BLaER1 treated with 17β-estradiol and CSF1 and Interleukin-3, amounts not matched to agents 10 nM and 100 nM (cell line): ENCODE results near the gene CCSER2.

Source experiments
- H3K27ac ChIP-seq, 11 experiments: shearing (Covaris generic); formaldehyde crosslinking; 2 replicates each; pipeline ENCODE4 v1.8.1; 2022
- H3K27me3 ChIP-seq, 11 experiments: shearing (Covaris generic); formaldehyde crosslinking; 2 replicates each; pipeline ENCODE4 v1.8.1; 2022
- H3K36me3 ChIP-seq, 11 experiments: shearing (Covaris generic); formaldehyde crosslinking; 2 replicates each; pipeline ENCODE4 v1.8.1; 2022
- H3K4me1 ChIP-seq, 10 experiments: shearing (Covaris generic); formaldehyde crosslinking; 2 replicates each; pipeline ENCODE4 v1.8.1; 2022
- H3K4me2 ChIP-seq, 11 experiments: shearing (Covaris generic); formaldehyde crosslinking; 2 replicates each; pipeline ENCODE4 v1.8.1; 2022
- H3K4me3 ChIP-seq, 10 experiments: shearing (Covaris generic); formaldehyde crosslinking; 2 replicates each; pipeline ENCODE4 v1.8.1; 2022
- H3K9ac ChIP-seq, 11 experiments: shearing (Covaris generic); formaldehyde crosslinking; 2 replicates each; pipeline ENCODE4 v1.8.1; 2022
- H3K9me3 ChIP-seq, 11 experiments: shearing (Covaris generic); formaldehyde crosslinking; replicated peaks in 1 of 11; 2 replicates each; pipeline ENCODE4 v1.8.1; 2022
- H4K20me1 ChIP-seq, 11 experiments: shearing (Covaris generic); formaldehyde crosslinking; 2 replicates each; pipeline ENCODE4 v1.8.1; 2022
- Cebpa-rat ChIP-seq, 11 experiments: shearing (Covaris generic); IDR thresholded peaks; 2 replicates each; pipeline ENCODE4 v1.8.1; 2022

Gene CCSER2

DNA sequence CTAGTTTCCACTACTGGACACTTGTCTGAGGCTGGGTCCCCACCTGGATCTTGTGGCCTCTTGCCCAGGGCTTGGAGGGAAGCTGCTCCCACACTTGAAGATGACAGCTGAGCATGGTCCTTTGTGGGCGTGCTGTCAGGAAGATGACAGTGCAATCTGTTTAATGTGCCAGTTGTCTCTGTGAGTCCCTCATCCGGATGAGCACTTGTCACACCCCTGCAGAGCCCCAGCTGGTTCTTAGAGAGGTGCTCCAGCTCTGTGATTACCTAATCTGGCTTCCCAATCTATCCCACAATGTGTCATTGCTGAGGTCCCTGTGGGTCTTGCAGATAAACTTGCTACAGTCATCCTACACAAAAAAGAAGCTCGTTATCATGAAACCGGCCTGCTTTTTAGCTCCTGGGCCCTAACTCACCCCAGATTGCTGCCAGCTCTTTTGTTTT, 34.8 kb upstream of the CCSER2 start:
- Histone ChIP-seq H3K27ac (no peak overlapping the region), H3K9me3 (no peaks in the 10 kb centered on the region), H3K4me1 (peaks cover 0 to 31% (median 10%) of the 10 kb centered on the region in 10 experiments; a peak in 13 of 20 replicates), H3K27me3 (peaks cover 0 to 17% (median 12%) of the 10 kb centered on the region in 11 experiments; a peak in 11 of 22 replicates), H3K4me2 (peak overlapping the region in 5 of 11 experiments; percentile 1 to 35 (median 12); a peak in 6 of 22 replicates), H3K36me3 (no peaks in the 10 kb centered on the region), H4K20me1 (no peaks in the 10 kb centered on the region), H3K4me3 (no peak overlapping the region), H3K9ac (no peak overlapping the region)
- TF ChIP-seq Cebpa-rat (IDR thresholded peaks at IDR 0.05), result no peak

DNA sequence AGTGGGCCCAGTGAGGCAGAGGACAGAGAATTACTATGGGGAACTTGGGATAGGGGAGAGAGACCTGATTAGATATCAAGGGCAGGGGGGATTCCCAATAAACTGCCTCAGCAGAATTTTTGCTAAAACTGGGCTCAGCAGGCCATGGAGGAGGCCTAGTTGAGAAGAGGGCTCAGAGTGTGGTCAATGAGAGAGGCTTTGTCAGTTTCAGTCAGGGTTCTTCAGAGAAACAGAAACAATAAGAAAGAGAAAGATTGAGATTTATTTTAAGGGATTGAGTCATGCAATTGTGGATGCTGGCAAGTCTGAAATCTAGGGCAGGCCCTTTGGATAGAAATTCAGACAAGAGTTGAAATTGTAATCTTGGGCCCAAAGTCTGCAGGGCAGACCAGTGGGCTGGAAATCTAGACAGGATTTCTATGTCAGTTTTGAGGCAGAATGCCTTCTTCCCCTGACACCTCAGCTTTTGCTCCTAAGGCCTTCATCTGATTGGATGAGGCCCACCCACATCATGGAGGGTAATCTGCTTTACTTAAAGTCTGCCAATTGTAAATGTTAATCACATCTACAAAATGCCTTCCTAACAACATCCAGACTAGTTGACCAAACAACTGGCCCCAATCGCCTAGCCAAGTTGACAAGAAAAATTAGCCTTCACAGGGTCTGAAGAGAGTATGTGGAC, 33.5 kb upstream of the CCSER2 start:
- H3K36me3 ChIP-seq, result no peaks in the 10 kb centered on the region
- no peak overlapping the region for H3K27ac ChIP-seq
- no peak overlapping the region for H3K4me3 ChIP-seq
- peaks cover 0 to 31% (median 10%) of the 10 kb centered on the region in 10 experiments; a peak in 13 of 20 replicates for H3K4me1 ChIP-seq
- H3K4me2 ChIP-seq, result no peak overlapping the region
- H3K9me3 ChIP-seq, result no peaks in the 10 kb centered on the region
- H3K27me3 ChIP-seq, result peaks cover 0 to 5% (median 1%) of the 10 kb centered on the region in 11 experiments; a peak in 7 of 22 replicates
- H3K9ac ChIP-seq, result no peak overlapping the region
- no peak for TF ChIP-seq Cebpa-rat (IDR thresholded peaks at IDR 0.05)
- no peaks in the 10 kb centered on the region for H4K20me1 ChIP-seq

DNA sequence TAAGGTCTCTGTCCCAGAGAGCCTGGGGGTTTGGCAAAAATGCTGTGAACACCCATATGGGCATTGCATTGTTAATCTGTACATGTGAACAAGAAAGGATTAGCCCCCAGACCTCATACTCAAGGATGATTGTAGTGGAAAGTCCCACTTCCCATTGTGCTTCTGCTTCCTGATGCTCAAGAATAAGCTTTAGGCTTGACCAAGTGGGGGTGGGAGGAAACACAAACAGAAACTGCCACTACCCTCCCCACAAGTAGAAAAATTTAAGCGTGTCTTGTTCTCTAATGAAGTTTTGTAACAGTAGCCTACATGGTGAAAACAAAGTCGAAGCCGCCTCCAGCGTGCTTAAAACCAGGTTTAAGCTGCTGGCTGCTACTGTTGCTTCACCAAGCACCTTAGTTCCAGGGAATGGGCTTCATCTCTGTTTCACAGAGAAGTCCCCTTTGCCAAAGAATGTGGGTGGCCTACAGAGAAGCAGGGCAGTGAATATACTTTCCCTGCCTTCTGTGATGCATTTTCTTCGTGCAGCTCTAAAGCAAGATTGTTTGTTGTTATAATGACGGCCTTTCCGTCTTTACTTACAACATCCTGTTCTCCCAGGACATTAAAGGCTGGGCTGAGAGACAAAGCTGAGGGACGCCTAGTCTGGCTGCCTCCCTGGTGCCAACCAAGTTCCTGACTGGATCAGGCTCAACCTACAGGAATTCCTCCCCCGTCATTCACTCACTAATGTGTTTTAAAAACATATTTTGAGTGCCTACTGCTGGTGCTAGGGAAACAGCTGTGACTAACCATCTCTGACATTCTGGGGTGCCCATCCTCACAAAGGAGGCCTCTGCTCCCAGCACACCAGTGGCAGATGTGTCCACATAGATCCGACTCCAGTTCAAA, 32.1 kb upstream of the CCSER2 start:
- no peak overlapping the region for H3K27ac ChIP-seq
- H3K9ac ChIP-seq, result no peak overlapping the region
- no peak for TF ChIP-seq Cebpa-rat (IDR thresholded peaks at IDR 0.05)
- no peak overlapping the region for H3K4me3 ChIP-seq
- no peaks in the 10 kb centered on the region for H3K36me3 ChIP-seq
- peak overlapping the region in 7 of 11 experiments; percentile 6 to 42 (median 13); a peak in 8 of 22 replicates for H3K4me2 ChIP-seq
- peaks cover 0 to 31% (median 10%) of the 10 kb centered on the region in 10 experiments; a peak in 13 of 20 replicates for H3K4me1 ChIP-seq
- H3K9me3 ChIP-seq, result no peaks in the 10 kb centered on the region
- no peaks in the 10 kb centered on the region for H4K20me1 ChIP-seq
- H3K27me3 ChIP-seq, result no peaks in the 10 kb centered on the region

DNA sequence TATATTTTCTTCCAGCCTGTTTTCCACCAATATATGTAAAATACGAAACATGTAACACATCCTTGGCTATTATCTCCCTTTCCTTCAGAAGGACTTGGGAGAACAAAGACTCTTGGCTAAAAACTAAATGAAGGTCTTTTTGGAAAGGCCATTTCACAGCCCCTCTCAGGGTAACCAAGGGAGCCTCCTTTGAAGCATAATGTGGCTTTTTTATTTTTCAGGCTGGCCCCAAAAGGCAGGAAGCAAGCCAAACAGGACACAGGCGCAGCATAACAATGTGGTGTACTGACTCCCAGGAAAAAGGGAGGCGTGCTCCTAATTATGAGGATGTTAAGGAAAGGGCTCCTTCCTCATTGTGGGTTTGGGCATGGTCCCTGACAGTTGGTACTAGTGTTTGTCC, 30.3 kb upstream of the CCSER2 start:
- Histone ChIP-seq H3K27ac (no peak overlapping the region), H3K9ac (no peak overlapping the region), H3K4me2 (no peak overlapping the region; a peak in 1 of 22 replicates)

DNA sequence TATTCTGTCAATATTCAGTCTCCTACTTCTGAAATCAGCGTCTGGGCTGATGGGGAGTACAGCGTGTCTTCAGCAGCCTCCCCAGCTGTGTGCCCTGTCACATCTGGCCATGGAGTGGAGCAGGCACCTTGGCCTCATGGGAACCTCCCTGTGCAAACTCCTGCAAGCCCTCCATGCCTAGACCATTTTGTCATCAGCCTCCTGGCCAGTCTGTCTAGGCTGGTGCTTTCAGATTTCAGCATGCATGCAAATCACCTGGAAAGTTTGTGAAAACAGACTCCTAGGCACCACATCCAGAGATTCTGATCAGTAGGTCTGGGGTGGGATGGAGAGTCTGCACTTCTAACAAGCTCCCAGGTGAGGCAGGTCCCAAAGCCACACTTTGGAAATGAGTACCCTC, 26.2 kb upstream of the CCSER2 start:
- no peak overlapping the region for H3K27ac ChIP-seq
- no peak for TF ChIP-seq Cebpa-rat (IDR thresholded peaks at IDR 0.05)
- no peaks in the 10 kb centered on the region for H3K27me3 ChIP-seq
- H3K4me2 ChIP-seq, result no peak overlapping the region
- no peaks in the 10 kb centered on the region for H3K36me3 ChIP-seq
- H3K9ac ChIP-seq, result no peak overlapping the region
- no peak overlapping the region for H3K4me3 ChIP-seq
- H4K20me1 ChIP-seq, result no peaks in the 10 kb centered on the region; a peak in 1 of 22 replicates
- 0 out of 22 replicates have a peak, but pooled peaks cover 0 to 9% (median 0%) of the 10 kb centered on the region in 11 experiments for H3K9me3 ChIP-seq
- peaks cover 0 to 9% (median 5%) of the 10 kb centered on the region in 10 experiments; a peak in 15 of 20 replicates for H3K4me1 ChIP-seq

More for the DNA sequence above, 30.3 kb upstream of the CCSER2 start:
- H3K4me1 ChIP-seq, result peaks cover 0 to 31% (median 10%) of the 10 kb centered on the region in 10 experiments; a peak in 13 of 20 replicates
- TF ChIP-seq Cebpa-rat (IDR thresholded peaks at IDR 0.05), result no peak
- no peak overlapping the region for H3K4me3 ChIP-seq
- no peaks in the 10 kb centered on the region for H3K27me3 ChIP-seq
- no peaks in the 10 kb centered on the region for H3K36me3 ChIP-seq
- H3K9me3 ChIP-seq, result no peaks in the 10 kb centered on the region
- no peaks in the 10 kb centered on the region; a peak in 1 of 22 replicates for H4K20me1 ChIP-seq

DNA sequence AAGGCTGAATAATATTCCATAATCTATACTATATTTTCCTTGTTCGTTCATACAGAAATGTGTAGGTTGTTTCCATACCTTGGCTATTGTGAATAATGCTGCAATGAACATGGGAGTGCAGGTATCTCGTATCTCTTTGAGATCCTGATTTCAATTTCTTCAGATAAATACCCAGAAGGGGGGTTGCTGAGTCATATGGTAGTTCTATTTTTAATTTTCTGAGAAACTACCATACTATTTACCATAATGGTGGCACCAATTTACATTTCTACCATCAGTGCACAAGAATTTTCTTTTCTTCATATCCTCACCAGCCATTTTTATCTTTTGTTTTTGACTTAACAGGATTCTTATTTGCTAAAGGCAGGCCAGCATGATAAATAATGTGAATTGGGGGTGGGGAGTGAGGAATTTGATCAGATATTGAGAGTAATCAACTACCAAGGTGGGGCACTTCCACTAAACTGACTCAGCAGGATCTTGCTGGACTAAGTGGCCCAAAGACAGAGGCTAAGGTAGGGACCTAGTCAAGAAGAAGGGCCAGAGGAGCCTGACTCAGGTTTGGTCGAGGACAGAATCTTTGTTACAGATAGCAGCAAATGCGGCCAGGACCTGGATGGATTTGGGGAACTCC, 21.5 kb upstream of the CCSER2 start:
- Histone ChIP-seq H3K9me3 (peaks cover 5 to 13% (median 7%) of the 10 kb centered on the region in 11 experiments; a peak in 15 of 22 replicates), H3K27ac (peak overlapping the region in 2 of 11 experiments; percentile 9 to 48; a peak in 3 of 22 replicates), H3K4me1 (peaks cover 23 to 48% (median 41%) of the 10 kb centered on the region in 10 experiments), H4K20me1 (no peaks in the 10 kb centered on the region; a peak in 1 of 22 replicates), H3K9ac (no peak overlapping the region), H3K27me3 (no peaks in the 10 kb centered on the region), H3K4me3 (no peak overlapping the region), H3K4me2 (peak overlapping the region in 7 of 11 experiments; percentile 70 to 88 (median 82); a peak in 11 of 22 replicates), H3K36me3 (no peaks in the 10 kb centered on the region; a peak in 1 of 22 replicates)
- no peak for TF ChIP-seq Cebpa-rat (IDR thresholded peaks at IDR 0.05)

DNA sequence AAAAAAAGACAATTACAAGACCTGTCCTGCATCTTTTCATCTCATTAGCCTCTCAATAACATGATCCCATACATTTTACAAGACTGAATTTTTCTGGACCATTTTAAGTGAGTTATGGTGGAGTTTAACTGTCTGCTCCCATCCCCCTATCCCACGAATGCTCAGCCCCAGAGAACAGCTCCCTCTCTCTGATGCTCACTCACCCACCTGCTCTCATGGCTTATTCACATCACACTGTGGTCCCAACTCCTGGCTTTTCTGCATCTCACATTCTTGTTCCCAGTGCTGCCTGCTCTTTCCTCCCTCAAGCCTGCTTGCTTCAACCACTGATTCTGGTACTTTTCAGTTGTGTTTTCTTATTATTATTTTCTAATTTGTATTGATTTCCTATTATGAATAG, 20.4 kb upstream of the CCSER2 start:
- TF ChIP-seq Cebpa-rat (IDR thresholded peaks at IDR 0.05), result no peak
- peaks cover 23 to 48% (median 41%) of the 10 kb centered on the region in 10 experiments for H3K4me1 ChIP-seq
- no peak overlapping the region for H3K9ac ChIP-seq
- H3K36me3 ChIP-seq, result no peaks in the 10 kb centered on the region; a peak in 1 of 22 replicates
- H3K27me3 ChIP-seq, result no peaks in the 10 kb centered on the region
- H4K20me1 ChIP-seq, result no peaks in the 10 kb centered on the region
- H3K4me2 ChIP-seq, result peak overlapping the region; percentile 68 to 88 (median 79)
- H3K27ac ChIP-seq, result peak overlapping the region in 4 of 11 experiments; percentile 14 to 65 (median 36); a peak in 8 of 22 replicates
- H3K9me3 ChIP-seq, result peaks cover 5 to 13% (median 8%) of the 10 kb centered on the region in 11 experiments; a peak in 15 of 22 replicates
- H3K4me3 ChIP-seq, result no peak overlapping the region

DNA sequence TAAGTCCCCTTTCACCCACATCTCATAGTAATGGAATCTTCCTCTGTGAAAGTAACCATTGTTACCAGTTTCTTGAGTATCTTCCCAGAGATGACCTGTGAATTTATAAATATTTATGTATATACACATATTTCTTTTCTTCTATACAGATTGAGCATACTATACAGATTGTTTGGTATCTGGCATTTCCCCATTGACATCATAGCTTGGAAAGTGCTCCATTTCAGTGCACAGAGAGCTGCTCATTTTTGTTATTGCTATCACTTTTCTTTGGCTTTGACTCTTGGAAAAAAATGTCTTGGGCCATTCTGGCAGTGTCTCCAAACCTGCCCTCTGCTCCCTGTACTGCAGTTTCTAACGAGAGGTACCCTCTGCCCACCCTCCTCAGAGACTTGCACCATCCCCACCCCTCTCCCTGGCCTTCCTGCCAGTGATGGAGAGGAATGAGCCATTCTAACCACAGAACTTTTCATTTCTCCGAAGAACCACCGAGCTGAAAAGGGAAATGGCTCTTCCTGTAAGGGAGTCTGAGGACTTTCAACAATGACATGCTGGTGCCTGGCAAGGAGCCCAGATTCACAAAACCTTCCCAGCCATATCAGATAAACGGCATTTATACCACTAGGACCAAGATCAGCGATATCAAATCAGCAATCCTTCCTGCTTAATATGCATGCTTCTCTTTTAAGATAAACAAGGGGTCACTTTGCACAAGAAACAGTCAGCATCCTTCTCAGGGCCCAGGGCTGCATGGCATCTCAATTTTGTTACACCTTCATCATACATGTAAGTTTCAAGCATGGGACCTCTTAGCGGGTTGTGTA, 19.7 kb upstream of the CCSER2 start:
- peak overlapping the region; percentile 68 to 88 (median 79) for H3K4me2 ChIP-seq
- H3K27ac ChIP-seq, result peak overlapping the region in 9 of 11 experiments; percentile 1 to 65 (median 37); a peak in 15 of 22 replicates
- H3K36me3 ChIP-seq, result no peaks in the 10 kb centered on the region; a peak in 1 of 22 replicates
- H3K27me3 ChIP-seq, result no peaks in the 10 kb centered on the region
- H3K9ac ChIP-seq, result peak overlapping the region in 2 of 11 experiments; percentile 24 to 40; a peak in 1 of 22 replicates
- peaks cover 5 to 13% (median 8%) of the 10 kb centered on the region in 11 experiments; a peak in 15 of 22 replicates for H3K9me3 ChIP-seq
- H3K4me3 ChIP-seq, result peak overlapping the region in 2 of 10 experiments; percentile 8 to 16; a peak in 3 of 20 replicates
- no peaks in the 10 kb centered on the region for H4K20me1 ChIP-seq
- peaks cover 23 to 52% (median 42%) of the 10 kb centered on the region in 10 experiments for H3K4me1 ChIP-seq
- peak in 1 of 11 experiments; percentile 44; a peak in 1 of 22 replicates for TF ChIP-seq Cebpa-rat (IDR thresholded peaks at IDR 0.05)
